Neural progenitor cell (in vitro differentiated cells): ENCODE data around the gene CELA1.

Source experiments
- EZH2 ChIP-seq: fragments of 200-600 bp; sonication (generic); IDR thresholded peaks from 2 replicates; pipeline ENCODE4 v1.6.1; 2017; ENCODE audit warnings: antibody characterized with exemption, mild to moderate bottlenecking, moderate library complexity
- EZH2phosphoT487 ChIP-seq: fragments of 200-600 bp; sonication (generic); IDR thresholded peaks from 2 replicates; pipeline ENCODE4 v1.6.1; 2017; ENCODE audit warnings: antibody characterized with exemption
- TF ChIP-seq, protein P1 (sequence below): fragments of 200-600 bp; sonication (generic); IDR thresholded peaks from 2 replicates; pipeline ENCODE4 v1.5.1; 2017; ENCODE audit warnings: antibody characterized with exemption, mild to moderate bottlenecking

DNA sequence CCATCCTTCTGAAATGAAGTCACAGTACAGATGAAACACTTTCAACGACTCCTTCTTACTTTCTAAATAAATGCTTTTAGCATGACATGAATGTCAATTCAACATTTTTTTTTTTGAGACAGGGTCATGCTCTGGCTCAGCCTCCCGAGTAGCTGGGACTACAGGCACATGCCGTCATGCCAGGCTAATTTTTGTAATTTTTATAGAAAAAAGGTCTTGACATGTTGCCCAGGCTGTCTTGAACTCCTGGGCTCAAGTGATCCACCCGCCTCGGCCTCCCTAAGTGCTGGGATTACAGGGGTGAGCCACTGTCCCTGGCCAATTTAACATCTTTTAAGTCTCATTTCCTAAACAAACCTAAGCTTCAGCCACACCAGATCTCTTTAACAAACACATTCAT lies 28.4 kb upstream of the CELA1 start:
- TF ChIP-seq EZH2 (no peak), EZH2phosphoT487 (no peak)
- TF ChIP-seq, protein P1, sequence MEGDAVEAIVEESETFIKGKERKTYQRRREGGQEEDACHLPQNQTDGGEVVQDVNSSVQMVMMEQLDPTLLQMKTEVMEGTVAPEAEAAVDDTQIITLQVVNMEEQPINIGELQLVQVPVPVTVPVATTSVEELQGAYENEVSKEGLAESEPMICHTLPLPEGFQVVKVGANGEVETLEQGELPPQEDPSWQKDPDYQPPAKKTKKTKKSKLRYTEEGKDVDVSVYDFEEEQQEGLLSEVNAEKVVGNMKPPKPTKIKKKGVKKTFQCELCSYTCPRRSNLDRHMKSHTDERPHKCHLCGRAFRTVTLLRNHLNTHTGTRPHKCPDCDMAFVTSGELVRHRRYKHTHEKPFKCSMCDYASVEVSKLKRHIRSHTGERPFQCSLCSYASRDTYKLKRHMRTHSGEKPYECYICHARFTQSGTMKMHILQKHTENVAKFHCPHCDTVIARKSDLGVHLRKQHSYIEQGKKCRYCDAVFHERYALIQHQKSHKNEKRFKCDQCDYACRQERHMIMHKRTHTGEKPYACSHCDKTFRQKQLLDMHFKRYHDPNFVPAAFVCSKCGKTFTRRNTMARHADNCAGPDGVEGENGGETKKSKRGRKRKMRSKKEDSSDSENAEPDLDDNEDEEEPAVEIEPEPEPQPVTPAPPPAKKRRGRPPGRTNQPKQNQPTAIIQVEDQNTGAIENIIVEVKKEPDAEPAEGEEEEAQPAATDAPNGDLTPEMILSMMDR: no peak
